ENCODE results near the gene UVRAG.
"Not testable (repeated sequence)": the region's sequence is repeated elsewhere in the genome, so short reads cannot be mapped to it uniquely, and the experiment has no call there.

UVRAG gene

GRCh38 chr11:75966537-75967287 lies 151.7 kb downstream of the UVRAG start:
- no peak for DNase-seq (ENCODE audit: low spot score)

DNA sequence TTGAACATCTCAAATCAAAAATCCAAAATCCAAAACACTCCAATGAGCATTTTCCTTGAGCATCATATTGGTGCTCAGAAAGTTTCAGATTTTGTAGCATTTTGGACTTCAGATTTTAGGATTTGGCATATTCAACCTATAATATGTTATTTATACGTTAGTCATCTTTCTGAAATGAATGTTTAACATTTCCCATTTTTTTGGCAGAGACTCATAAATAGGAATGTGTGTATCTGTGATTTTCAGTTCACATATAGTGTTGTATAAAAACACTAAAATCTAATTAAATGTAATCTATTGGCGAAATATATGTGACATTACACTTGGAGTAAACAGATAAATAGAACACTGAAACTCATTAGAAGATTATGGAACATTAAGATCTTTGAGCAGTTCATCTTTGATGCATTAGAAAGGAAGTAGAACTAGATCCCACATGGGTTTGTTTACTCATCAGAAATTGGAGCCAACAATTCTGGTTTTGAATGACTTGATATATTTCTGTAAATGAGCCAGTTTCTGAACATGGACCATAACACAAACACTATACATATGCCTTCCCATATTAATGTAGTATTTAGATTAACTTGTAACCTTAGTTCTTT lies 153.1 kb downstream of the UVRAG start:
- DNase-seq (ENCODE audit: low spot score) = no peak

DNA sequence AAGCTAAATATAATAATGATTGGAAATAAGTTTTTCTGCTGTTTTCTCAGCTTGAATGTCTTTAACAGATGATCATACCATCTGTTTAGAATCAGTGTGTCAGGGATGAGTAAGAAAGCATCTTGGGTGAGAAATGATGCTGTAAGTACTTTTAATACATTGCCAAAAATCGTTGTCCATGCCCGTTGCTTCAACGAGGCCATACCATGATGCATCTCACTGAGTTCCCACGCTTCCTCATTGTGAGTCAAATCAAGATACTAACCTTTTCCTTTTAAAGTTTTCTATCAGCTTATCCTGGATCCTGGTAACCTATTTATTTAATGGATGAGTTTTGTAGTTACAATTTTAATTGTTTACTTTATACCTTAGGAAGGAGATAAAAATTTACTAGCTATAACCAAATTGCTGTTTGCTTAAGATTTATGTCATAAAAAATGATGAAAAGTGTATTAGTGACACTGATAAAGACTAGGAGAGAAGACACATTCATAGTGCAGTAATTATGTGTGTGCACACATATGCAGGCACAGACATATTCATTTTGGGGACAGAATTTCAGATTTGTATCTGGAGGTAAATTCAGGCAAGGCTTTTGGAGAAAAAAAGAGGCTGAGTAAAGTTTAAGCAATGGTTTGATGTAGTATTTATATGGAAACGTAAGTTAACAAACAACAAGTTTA lies 154.8 kb downstream of the UVRAG start:
- no peak for DNase-seq (ENCODE audit: low spot score)

DNA sequence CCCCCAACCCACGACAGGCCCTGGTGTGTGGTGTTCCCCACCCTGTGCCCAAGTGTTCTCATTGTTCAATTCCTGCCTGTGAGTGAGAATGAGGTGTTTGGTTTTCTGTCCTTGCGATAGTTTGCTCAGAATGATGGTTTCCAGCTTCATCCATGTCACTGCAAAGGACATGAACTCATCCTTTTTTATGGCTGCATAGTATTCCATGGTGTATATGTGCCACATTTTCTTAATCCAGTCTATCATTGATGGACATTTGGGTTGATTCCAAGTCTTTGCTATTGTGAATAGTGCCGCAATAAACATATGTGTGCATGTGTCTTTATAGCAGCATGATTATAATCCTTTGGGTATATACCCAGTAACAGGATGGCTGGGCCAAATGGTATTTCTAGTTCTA lies 158.7 kb downstream of the UVRAG start:
- not testable (repeated sequence) for DNase-seq (ENCODE audit: low spot score)

DNA sequence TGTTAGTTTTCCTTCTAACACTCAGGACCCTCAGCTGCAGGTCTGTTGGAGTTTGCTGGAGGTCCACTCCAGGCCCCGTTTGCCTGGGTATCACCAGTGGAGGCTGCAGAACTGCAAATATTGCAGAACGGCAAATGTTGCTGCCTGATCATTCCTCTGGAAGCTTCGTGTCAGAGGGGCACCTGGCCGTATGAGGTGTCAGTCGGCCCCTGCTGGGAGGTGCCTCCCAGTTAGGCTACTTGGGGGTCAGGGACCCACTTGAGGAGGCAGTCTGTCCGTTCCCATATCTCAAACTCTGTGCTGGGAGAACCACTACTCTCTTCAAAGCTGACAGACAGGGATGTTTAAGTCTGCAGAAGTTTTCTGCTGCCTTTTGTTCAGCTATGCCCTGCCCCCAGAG lies 164.1 kb downstream of the UVRAG start:
- not testable (repeated sequence) for DNase-seq (ENCODE audit: low spot score)

DNA sequence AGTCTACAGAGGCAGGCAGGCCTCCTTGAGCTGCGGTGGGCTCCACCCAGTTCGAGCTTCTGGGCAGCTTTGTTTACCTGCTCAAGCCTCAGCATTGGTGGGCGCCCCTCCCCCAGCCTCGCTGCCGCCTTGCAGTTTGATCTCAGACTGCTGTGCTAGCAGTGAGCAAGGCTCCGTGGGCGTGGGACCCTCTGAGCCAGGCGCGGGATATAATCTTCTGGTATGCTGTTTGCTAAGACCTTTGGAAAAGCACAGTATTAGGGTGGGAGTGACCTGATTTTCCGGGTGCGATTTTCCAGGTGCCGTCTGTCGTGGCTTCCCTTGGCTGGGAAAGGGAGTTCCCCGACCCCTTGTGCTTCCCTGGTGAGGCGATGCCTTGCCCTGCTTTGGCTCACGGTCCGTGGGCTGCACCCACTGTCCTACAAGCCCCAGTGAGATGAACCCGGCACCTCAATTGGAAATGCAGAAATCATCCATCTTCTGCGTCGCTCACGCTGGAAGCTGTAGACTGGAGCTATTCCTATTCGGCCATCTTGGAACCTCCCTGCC lies 164.5 kb downstream of the UVRAG start:
- DNase-seq (ENCODE audit: low spot score) = not testable (repeated sequence)

GRCh38 chr11:75980031-75980430 lies 165.0 kb downstream of the UVRAG start:
- DNase-seq (ENCODE audit: low spot score) = no peak

DNA sequence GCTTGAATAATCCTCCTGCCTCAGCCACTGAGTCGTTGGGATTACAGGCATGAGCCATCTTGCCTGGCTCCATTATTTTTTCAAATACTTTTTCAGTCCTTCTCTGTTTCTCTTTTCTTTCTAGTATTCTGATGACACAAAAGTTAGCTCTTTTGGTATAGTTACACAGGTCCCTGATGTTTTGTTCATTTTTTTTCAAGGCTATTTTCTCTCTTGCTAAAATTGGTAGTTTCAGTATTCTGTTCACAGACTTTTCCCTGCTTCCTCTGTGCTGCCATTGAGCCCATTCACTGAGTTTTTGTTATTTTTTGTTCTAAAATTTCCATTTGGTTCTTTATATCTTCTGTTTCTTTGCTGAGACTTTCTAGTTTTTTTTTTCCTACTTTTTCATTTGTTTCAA lies 166.5 kb downstream of the UVRAG start:
- DNase-seq (ENCODE audit: low spot score) = no peak

GRCh38 chr11:75982309-75982708 lies 167.3 kb downstream of the UVRAG start:
- no peak for DNase-seq (ENCODE audit: low spot score)

- no peak for DNase-seq (ENCODE audit: low spot score)
These were observed 172.0 kb downstream of the UVRAG start for GRCh38 chr11:75986966-75987365.

DNA sequence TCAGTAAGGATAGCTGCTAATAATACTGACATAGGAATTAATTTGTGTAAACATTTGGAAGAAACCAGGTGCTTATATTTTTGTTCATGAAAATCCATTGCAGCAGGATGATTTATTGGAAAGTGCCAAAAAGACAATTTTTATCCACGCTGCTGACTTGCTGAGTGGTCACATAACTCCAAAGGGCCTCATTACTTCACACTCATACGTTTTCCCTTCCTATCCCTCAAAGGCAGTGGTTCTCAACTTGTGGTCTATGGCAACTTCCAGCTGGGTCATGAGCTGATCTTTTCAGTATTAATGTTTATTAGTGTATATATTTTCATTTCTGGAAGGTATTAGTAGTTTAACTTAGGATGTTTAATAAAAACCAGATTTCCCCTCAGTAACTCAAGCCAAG lies 178.1 kb downstream of the UVRAG start:
- no peak for DNase-seq (ENCODE audit: low spot score)

DNA sequence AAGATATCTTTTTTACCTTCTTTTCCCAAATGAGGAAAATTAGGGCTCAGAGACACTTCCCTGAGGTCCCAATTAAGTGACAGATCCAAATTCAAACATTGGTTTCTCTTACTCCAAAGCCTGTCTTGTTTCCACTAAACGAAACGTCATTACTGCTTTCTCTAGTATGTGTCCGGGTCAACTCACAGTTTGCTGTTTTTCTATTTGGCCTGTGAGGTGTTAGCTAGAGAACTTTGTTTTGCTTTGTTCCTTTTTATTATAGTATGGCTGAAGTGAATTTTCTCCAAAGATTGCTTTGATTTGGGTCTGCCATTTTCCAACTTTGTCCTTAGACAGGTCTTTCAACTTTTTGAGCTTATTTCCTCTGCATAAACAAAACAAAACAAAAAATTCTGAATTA lies 179.6 kb downstream of the UVRAG start:
- no peak for DNase-seq (ENCODE audit: low spot score)

DNA sequence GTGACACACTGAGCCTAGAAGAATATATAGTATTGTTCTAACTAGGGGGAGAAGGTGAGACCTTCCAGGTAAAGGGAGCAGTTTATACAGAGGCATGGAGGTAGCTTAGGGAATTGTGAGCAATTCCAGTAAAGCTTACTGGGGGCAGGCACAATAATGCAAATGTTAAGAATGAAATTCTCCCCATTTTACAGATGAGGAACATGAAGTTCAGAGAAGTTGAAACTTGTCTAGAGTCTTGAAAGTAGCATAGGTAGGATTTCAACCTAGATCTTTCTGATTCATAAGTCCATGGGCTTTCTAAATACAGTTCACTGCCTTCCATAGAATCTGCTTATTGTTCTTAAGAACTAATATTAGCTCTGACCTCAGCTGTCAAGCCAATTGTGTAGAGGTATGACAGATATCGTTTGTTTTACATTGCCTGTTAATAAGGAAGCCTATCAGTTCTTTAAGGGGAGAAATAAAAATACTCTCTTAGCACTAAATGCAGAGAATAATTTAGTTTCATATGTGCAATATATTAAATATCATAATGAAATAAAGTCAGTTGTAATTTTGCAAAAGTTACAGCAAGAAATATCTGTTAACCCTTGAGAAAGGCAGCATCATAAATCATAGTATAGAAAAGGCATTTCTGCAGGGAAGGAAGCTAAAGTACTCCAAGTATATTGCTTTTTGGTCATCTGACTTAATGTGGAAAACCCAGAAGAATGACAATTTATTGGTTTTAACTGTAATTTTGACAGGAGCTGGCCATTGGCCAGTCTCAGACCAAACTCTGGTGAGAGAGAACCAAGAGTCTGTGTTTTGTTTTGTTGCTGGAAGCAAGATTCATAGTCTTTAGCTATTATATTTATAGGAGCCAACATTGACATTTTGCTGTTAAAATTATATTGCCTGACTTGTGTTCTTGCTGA lies 181.8 kb downstream of the UVRAG start:
- DNase-seq (ENCODE audit: low spot score) = no peak

DNA sequence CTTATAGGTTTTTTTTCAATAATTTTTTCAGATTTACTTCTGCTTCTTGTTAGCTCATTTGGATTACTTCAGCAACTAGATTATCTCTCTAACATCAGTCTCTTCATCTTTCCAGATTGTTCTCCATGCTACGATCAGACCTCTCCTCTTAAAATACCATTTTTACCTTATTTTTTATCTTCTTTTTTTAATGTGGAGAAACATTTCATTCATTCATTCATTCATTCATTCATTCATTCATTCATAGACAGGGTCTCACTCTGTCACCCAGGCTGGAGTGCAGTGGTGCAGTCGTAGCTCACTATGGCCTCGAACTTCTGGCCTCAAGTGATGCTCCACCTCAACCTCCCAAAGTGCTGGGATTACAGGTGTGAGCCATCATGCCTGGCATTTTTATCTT lies 189.4 kb downstream of the UVRAG start:
- no peak for DNase-seq (ENCODE audit: low spot score)

DNA sequence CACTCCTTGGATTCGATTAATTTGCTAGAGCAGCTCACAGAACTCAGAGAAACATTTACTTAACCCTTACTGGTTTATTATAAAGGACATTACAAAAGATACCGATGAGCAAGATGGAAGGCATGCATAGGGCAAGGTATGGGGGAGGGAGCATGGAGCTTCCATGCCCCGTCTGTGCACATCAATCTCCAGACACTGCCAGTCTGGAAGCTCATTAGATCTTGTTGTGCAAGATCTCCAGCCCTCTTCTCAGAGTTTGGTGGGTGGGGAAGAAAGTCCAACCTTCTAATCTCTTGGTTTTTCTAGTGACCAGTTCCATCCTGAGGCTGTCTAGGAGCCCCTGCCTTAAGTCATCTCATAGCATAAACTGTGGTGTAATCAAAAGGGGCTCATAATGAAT lies 190.7 kb downstream of the UVRAG start:
- DNase-seq (ENCODE audit: low spot score) = no peak

- no peak for DNase-seq (ENCODE audit: low spot score)
These were observed 192.2 kb downstream of the UVRAG start for GRCh38 chr11:76007166-76007565.

GRCh38 chr11:76008474-76008873 lies 193.5 kb downstream of the UVRAG start:
- DNase-seq (ENCODE audit: low spot score) = no peak

DNA sequence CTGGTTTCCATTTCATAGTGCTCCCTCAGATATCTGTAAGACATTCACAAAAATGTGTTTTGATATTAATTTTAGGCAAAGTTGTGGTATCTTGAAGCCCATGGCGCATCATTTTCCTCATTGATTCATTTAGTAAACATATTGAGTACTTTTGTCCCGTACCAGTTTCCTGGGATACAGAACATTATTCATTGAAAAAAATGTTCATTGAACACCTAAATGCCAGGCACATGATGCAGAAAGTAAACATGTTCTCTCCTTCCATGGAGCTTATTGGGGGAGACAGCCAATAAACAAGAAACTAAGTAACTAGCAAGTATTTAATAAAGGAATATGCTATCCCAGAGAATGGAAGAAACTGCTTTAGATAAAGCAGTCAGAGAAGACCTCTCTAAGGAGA lies 195.0 kb downstream of the UVRAG start:
- DNase-seq (ENCODE audit: low spot score) = no peak

GRCh38 chr11:76013526-76013925 lies 198.5 kb downstream of the UVRAG start:
- no peak for DNase-seq (ENCODE audit: low spot score)

DNA sequence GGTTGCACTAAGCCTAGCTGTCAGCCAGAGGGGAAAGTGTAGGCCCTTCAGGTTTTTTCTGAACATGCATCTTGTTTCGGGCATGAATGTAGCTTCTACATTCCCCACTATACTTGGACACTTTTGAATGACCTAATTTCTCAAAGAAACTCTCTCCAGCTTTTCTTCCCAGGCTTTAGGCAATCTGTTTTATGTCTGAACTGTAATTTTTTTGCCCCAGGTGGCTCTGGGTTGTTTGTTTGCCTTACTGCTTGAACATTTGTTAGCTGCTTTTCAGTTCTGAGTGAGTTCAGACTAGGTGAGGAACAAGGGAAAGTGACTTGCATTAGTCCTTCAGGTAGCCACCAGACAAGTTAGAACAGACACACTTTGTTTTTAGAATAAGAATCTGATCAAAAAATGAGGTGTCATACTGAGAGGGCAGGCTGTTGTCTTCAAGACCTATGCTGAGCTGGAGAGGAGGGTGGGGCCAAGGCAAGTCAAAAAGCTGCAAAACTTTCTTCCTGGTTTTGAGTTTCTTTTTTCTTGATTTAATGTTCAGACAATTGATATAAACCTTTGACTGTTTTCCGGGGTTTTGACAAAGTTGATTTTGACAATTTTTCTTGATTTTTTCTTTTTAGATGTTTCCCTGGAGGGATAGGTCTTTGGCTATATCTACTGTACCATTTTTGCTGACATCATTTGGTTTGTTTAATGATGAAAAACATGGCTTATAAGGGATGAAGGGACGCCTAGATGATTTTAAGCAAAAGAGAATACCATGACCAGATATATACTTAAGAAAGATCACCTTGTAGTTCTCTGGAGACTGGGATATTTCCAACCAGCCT lies 208.4 kb downstream of the UVRAG start:
- no peak for DNase-seq (ENCODE audit: low spot score)

GRCh38 chr11:76025068-76025467 lies 210.1 kb downstream of the UVRAG start:
- no peak for DNase-seq (ENCODE audit: low spot score)

Measured in HuH-7 (cell line).